NCI-H69 (cell line): ENCODE results near the gene SERPINI1.
"Not testable (repeated sequence)": the region's sequence is repeated elsewhere in the genome, so short reads cannot be mapped to it uniquely, and the experiment has no call there.

Source experiments
- DNase-seq: peaks from one replicate; lab custom pipeline; 2025; lab: John Stamatoyannopoulos, UW

SERPINI1 gene

DNA sequence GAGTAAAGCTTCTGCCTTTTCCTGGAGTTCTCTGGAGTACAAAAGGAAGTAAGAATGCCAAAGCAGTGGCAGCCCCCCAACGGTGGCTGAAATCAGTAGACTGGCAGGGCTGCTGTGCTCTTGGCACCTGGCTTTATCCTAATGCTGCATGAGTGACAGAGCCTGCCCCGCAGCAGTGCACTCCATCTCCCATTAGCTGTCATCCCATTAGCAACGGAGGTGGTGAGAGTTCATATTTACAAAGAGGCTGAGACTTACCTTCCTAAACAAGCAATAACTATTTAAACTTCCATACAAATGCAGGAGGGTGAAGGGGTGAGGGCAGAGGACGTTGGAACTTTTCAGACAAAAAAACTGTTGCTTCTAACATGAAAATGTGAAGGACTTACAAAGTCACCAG lies 51.9 kb downstream of the SERPINI1 start:
- peak; percentile 88 for DNase-seq

GRCh38 chr3:167798443-167798842 lies 62.9 kb downstream of the SERPINI1 start:
- no peak for DNase-seq

DNA sequence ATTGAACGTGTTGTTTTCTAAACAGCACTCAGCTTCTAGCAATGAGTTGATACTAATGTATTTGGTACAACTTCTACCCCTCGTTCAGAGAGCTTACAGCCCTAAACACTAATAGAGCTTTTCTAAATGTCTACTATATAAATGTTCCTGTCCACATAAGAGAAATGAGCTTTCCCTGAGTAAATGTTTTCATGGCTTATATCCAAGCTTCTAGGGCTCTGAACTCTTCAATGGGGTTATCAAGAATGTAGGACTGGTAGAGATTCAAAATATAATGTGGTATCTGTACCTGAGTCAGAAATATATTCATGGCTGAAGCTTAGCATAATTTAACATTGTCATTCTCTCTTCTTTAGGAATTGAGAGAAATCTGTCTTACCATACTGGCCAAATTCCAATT lies 73.4 kb downstream of the SERPINI1 start:
- DNase-seq, result peak; percentile 42

DNA sequence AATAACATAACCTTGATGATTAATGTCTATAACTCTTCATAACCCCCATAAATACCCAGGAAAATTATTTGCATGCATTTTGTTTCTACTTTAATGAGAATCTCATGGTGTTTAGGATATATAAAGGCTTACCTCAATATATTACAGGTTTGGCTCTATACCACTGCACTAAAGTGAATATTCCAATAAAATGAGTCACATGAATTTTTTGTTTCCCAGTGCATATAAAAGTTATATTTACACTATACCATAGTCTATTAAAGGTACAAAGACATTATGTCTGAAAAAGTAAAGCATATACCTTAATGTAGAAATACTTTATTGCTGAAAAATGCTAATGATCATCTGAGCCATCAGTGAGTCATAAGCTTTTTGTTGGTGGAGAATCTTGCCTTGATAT lies 74.7 kb downstream of the SERPINI1 start:
- no peak for DNase-seq

DNA sequence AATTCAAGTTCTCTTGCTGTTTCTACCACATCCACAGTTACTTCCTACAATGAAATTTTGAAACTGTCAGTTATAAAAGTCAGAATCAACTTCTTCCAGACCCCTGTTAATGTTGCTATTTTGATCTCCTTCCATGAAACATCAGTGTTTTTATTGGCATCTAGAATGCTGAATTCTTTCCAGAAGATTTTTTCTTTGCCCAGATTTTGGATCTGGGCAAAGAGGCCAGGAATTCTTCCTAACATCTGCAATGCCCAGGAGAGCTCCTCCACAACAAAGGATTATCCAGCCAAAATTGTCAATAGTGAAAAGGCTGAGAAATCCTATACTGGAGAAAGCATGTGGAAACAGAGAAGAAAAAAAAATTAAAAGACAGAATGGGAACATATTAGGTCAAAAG lies 75.5 kb downstream of the SERPINI1 start:
- DNase-seq, result no peak

DNA sequence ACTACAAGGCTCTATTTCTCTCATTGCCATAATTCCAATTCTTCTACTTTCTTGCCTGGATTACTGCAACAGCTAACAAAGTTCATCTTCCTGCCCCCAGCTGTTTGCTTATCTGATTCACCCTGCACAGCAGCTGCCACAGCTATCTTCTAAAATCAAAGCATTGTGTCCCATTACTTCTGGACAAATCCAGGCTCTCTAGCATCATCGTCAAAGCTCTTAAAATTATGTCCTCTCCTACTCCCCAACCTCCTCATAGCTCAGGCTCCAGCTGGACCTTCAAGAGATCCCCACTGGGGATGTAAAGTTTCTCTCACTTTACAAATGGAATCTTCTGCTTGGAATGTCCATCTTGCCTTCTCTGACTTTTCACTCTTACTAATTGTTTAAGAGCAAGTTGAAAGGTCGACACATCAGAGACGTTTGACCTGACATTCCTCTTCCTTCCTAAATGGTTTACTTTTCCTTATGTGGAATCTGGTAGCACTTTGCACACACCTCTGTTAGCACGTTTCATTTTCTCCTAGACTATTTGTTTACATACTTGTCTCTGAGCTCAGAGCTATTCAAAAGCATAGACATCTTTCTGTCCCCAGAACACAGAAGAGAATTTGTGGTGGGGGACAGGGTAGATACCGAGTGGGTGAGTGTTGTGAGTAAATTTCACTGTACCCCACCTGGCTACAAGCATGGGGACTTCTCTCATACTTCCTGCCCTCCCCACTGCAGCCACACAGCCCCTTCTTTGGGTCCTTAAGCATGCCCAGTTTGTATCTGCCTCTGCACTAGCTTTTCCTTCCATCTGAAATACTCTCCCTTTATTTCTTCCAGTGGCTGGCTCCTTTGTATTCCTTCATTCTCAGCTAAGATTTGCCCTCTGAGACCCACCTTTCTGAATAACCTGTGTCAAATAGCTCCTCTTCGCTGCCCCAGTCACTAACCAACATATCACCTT lies 77.9 kb downstream of the SERPINI1 start:
- no peak for DNase-seq

GRCh38 chr3:167814441-167814951 lies 79.0 kb downstream of the SERPINI1 start:
- peak; percentile 75 for DNase-seq

GRCh38 chr3:167816953-167817352 lies 81.4 kb downstream of the SERPINI1 start:
- DNase-seq, result no peak

DNA sequence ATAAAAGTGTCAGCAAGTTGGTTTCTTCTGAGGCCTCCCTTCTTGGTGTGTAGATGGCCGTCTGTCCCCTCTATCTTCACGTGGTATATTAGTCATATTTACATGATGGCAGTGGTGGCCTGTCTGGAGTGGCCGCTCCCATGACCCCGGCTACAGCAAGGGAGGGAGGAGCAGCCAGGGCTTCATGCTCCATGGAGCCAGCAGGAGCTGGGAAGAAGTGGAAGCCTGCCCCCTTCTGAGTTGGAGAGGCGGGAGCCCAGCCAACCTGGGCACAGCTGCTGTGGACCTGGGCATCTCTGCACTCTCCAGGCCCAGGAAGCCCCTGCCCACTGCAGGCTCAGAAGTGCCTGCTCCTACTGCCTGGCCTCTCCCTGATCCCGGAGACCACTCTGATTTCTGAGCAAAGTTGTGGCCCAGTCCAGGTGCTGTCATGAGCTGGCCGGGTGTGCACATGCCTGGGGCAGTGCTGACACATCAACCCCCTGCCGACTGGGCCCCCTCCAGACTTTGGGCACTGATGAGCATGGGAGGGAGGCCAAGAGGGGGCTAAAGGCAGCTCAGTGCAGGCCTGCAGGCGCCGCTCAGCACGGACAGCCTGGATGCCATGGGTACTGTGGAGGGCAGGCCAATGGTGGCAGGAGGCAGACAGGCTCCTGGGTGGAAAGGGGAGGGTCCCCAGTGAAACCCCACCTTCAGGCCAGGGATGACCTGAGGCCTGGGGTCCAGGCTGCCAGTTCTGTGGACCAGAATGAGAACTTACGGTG lies 84.8 kb downstream of the SERPINI1 start:
- DNase-seq, result no peak

DNA sequence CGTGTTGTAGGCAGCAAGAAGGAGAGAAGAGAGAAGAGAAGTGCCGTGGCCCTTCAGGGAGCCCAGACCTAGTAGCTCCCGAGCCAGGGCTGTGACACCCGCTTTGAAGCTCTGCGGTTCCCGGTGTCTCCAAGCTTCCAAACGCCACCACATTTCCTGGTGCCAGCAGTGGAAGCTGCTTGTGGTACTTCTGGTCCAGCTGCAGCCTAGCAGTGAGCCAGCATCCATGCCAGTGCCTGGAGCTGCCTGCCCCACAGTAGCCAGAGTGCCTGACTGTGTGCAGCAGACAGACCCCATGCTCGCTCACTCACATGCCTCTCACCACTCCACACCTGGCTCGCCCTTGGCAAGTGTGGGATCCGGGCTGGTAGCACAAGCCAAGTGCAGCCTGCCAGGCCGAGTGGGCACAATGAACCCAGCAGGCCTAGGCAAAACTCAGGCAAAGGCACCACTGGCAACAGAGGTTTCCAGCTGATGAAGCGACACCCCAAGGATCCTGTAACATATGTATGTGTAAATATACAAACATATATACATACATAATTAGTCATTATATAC lies 85.8 kb downstream of the SERPINI1 start:
- no peak for DNase-seq

GRCh38 chr3:167823738-167824137 lies 88.2 kb downstream of the SERPINI1 start:
- DNase-seq, result peak; percentile 77

DNA sequence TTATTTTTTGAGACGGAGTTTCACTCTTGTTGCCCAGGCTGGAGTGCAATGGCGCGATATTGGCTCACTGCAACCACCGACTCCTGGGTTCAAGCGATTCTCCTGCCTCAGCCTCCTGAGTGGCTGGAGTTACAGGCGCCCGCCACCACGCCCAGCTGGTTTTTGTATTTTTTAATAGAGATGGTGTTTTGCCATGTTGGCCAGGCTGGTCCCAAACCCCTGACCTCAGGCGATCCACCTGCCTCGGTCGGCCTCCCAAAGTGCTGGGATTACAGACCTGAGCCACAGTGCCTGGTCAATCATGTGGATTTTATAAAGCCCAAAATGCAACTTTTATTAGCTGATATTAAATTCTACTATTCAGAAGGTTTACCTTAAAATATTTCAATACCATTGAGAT lies 92.1 kb downstream of the SERPINI1 start:
- DNase-seq, result not testable (repeated sequence)

DNA sequence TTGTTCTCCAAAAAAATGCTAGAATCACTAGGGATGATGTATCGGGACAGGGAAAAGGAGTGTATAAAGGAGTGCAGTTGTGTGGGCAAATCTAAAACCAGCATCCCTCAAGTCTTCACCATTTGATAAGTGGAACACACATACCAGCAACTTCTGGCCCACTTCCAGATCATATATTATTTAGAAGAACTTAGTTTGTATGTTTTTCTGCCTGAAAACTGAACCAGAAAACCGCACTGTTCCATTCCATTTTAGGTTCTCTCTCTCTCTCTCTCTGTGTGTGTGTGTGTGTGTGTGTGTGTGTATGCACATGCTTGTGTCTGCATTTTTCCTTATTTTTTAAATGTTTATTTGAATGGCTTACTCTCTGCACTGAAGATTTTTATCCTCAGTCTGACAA lies 93.5 kb downstream of the SERPINI1 start:
- no peak for DNase-seq

GRCh38 chr3:167830007-167830406 lies 94.5 kb downstream of the SERPINI1 start:
- no peak for DNase-seq

DNA sequence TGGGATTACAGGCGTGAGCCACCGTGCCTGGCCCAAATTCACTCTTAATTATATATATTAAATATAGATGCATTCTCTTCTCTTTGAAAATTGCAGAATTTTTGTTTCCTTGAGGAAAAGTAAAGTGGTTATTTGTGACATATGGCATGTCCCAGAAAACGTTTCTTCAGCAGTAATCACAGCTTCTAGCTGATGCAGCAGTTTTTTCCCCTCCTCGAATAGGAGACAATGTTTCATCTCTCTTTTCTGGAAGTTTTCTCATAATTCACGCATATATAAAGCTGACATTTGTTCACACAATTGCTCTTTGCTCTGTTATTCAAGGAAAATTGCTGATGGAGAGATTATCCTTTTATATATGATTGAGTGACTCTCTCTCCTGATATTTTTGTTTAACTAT lies 99.8 kb downstream of the SERPINI1 start:
- DNase-seq, result no peak

DNA sequence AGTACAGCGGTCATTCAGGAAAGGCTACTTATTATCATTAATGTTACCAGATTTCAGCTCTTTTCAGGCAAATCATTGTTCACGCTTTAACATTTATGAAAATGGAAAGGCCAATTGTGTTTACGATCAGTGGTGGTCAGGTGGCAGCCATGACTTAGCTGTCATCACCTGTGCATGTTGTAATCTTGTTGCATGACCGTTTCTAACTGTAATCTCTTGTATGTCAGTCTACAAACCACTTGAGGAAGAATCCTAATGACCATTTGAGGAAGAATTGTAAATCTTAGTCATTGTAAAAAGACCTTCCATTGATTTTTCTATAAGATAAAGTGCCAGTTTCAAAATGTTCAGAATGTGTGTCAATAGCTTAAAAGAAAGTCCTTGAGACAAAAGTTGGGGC lies 100.4 kb downstream of the SERPINI1 start:
- no peak for DNase-seq

GRCh38 chr3:167837466-167837865 lies 101.9 kb downstream of the SERPINI1 start:
- peak; percentile 18 for DNase-seq

GRCh38 chr3:167839460-167840134 lies 104.1 kb downstream of the SERPINI1 start:
- no peak for DNase-seq

DNA sequence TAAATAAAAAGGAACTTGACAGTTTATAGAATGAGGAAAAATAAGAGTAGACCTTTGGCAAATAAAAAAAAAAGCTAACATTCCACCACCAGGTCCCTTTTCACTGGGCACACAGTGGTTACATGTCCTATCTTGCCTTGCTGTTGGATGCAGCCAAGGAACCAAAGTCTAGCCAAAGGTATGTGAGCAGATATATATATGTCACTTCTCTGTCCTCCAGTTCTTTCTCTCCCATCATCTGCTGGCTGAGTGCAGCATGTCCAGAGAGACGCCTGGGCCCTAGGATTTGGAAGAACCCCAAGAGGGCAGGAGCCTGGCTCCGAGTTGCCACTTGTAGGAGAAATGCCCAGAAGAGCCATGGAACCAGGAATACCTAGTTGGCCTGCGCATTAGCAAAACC lies 104.7 kb downstream of the SERPINI1 start:
- DNase-seq, result no peak

DNA sequence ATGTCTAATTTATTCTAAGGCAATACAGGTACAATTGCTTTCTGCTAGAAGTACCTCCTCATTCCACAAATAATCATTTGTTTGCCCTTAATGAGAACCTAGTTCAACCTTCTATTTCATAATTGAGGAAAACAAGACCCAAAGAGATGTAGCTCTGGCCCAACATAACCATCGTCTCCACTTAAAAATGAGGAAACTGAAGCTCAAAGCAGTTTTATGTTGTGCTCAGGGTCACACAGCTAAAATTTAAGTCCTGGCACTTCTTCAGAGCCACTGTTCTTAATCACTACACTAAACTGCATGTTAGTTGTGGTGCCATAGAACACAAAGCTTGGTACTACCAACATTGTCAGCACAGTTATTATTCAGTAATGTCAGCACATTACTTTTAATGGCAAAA lies 108.0 kb downstream of the SERPINI1 start:
- peak; percentile 19 for DNase-seq

- no peak for DNase-seq
Measured at GRCh38 chr3:167843886-167844285, 108.4 kb downstream of the SERPINI1 start.

DNA sequence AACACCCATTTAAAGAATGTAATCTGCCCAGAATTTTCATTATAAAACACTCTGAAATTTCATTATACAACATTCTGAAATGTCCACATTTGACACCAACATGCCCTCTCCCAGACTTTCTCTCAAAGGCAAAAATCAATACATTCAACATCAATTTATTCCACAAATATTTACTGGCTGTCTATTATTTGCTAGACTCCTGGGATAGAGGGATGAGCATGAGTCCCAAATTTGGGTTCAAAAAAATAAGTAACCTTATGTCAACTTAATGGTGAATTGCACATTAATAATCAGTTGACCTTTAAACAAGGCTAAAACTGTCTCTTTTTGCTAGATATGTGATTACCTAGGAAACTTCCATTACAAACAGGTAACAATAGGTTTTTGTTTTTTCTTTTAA lies 109.0 kb downstream of the SERPINI1 start:
- DNase-seq, result no peak
